D721Med (cell line): ENCODE measurements around the gene TCF3.

Experiments used
- DNase-seq: peaks from one replicate; pipeline ENCODE4 v3.0.0; 2011; ENCODE audit warnings: low spot score; ENCODE audit not compliant: insufficient read length
- FAIRE-seq: peaks from 2 replicates; lab custom pipeline; 2011; peaks lifted over from hg19 to GRCh38; lab: Jason Lieb, UNC
- TF ChIP-seq, protein P1 (sequence below): IDR thresholded peaks from 2 replicates; pipeline ENCODE4 v1.5.1; 2012; ENCODE audit warnings: mild to moderate bottlenecking, control low read depth; ENCODE audit not compliant: insufficient read depth; ENCODE audit errors: missing control alignments

TCF3 gene

DNA sequence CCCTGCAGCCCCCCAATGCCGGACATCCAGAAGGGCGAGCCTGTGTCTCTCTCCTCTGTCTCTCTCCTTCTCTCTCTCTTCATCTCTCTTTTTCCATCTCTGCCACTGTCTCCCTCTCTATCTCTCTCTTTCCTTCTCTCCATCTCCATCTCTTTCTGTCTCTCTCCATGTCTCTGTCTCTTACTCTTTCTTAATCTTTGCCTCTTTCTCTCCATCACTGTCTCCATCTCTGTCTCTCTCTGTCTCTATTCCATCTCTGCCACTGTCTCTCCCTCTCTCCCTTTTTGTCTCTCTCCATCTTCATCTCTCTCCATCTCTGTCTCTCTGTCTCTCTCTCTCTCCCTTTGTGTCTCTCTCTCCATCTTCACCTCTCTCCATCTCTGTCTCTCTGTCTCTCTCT, 25.7 kb upstream of the TCF3 start:
- FAIRE-seq (no peak), DNase-seq (no peak)
- TF ChIP-seq, protein P1, sequence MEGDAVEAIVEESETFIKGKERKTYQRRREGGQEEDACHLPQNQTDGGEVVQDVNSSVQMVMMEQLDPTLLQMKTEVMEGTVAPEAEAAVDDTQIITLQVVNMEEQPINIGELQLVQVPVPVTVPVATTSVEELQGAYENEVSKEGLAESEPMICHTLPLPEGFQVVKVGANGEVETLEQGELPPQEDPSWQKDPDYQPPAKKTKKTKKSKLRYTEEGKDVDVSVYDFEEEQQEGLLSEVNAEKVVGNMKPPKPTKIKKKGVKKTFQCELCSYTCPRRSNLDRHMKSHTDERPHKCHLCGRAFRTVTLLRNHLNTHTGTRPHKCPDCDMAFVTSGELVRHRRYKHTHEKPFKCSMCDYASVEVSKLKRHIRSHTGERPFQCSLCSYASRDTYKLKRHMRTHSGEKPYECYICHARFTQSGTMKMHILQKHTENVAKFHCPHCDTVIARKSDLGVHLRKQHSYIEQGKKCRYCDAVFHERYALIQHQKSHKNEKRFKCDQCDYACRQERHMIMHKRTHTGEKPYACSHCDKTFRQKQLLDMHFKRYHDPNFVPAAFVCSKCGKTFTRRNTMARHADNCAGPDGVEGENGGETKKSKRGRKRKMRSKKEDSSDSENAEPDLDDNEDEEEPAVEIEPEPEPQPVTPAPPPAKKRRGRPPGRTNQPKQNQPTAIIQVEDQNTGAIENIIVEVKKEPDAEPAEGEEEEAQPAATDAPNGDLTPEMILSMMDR, result no peak

DNA sequence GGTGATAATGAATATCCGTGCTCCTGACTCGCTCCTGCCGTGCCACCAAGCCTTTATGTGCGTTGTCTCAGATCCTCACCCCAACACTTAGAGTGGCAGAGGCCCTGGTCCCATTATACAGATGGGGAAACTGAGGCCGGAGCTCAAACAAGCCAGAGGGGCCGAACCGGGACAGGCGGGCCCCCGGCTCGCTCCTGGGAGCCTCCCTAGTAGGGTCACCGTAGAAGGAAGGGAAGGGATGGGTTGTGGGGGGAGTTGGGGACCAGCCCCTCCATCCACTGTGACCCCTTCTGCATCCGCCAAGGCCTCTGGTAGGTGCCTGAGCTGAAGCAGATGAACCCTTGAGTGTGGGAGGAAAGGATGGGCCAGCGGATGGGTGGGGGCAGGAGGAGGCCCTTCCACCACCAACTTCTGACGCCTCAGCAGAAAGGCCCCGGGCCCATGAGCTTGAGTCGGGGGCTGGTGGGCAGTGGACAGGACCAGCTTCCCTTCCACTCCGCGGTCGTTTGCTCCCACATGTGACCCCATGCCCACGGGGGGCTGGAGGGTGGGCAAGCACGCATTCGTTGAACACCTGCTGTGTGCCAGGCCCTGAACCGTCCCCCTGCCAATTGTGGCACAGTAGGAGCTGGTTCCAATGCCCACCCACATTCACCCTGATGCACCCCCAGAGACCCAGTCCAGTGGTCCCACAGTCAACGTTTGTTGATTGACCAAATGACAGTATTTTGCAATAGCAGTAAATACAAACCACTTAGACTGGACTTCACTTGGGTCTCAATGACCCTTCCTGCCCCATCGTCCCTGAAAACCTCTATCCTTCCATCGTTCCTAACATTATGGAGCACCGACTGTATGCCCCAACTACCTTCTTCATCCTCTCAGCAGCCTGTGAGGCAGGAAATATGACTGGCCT, 24.2 kb upstream of the TCF3 start:
- TF ChIP-seq, protein P1, result no peak
- FAIRE-seq (no peak), DNase-seq (no peak)

DNA sequence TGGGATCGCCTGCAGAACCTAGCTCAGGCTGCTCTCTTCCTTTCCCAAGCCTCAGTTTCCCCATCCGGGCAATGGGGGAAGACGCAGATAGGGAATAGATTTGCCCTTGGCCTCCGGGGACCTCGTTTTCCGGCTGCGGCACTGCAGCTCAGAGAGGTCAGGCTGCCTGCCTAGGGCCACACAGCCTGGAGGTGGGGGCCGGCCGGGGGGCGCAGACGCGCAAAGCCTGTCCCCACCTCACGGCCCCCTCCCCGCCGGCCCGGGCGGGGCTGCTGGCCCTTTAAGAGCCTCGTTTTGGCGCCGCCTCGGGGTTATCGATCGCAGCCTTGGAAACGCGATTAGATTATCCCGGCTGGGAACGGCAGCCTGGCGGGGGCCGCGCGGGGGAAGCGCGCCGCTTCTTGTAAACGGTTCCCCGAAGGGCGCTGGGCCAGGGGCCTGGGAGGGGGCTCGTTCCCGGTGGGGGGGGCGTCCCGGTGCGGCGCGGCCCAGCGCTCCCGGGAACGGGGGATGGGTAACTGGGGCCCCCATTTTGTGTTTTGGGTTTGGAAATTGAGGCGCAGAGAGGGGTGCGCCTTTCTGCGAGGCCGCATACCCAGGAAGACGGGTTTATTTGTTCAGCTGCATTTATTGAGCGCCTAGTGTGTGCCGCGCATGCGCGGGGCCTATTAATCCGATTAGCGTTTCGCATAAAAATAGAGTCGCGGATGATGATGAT, 23.4 kb upstream of the TCF3 start:
- no peak for DNase-seq
- TF ChIP-seq, protein P1, result no peak
- no peak for FAIRE-seq

DNA sequence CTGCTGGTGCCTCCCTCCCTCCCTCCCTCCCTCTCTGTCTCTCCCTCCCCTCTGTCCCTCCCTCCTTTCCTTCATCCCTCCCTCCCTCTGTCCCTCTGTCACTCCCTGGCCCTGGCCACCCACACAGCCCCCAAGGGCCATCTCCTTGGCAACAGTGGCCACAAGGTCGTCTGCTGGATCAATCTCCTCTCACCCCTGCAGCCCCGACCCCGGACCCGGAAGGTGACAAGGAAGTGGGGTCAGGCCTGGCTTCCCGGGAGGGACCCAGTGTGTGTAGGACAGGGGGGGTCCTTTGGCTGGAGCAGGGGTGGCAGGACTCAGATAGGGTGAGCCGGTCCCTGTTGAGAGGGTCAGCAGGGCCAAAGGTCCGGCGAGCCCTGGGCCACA, 21.9 kb upstream of the TCF3 start:
- DNase-seq (no peak), FAIRE-seq (no peak)
- TF ChIP-seq, protein P1, result no peak

DNA sequence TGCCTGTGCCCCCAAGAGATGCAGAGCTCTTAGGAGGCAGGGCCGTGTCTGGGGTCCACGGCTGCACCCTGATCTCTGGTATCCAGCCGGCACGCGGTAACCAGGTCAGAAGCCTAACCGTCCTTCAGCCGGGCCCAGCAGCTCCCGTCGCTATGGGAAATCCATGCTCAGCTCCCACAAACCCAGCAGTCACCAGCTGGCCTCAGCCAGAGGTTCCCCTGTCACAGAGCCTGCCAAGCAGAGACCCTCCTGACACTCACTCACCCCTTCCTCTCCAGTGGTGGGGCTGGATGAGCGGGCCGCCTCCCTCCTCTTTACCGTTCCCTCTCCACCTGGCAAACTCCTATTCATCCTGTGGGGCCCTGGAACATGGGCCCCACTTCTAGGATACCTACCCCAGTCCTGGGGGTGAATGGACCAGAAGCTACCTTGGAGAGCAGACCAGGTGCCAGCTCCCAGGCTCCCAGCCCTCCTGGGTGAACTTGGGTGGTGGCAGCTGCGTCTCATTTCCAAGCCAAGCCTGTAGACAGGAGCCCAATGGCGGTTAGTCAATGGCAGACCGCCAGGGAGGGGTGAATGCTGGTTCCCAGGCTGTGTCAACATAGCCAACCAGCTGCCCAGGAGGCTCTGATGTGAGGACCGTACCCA, 21.4 kb upstream of the TCF3 start:
- TF ChIP-seq, protein P1, result no peak
- DNase-seq (no peak), FAIRE-seq (no peak)

DNA sequence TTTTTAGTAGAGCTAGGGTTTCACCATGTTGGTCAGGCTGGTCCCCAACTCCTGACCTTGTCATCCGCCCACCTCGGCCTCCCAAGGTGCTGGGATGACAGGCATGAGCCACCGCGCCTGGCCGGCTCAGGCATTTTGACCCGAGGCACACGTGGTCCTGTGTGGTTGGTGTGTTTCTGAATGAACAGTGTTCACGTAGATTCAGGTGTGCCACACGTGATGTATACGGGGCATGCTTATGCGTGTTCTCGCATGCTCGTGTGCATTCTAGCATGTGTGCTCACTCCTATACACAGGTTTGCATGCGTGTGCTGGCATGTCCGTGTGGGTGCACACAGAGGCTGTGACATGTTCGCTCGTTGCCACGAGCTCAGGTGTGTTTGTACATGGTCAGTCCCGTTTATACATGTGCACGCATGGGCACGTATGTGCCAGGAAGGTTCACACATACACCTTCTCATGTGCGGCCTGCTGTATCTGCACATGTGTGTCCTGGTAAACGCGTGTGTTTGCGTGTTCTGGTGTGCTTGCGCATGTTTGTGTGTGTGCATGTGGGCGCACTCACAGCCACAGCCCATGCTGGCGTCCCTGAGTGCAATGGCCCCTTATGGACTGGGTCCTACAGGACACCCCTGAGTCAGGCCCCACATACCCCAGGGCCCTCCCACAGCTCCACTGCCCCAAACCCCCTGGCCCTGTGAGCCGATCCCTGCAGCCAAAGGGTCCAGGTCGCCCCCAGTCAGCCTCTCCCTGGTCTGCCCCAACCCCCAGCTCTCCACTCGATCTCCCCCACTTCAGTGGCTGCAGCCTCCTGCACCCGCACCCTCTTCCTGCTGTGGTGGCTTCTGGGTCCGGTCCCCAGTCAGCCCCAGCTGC, 20.6 kb upstream of the TCF3 start:
- DNase-seq (no peak), FAIRE-seq (no peak)
- TF ChIP-seq, protein P1, result no peak
